Subcutaneous abdominal adipose tissue (tissue), 5 donors: Measurements from ENCODE around the gene CREBBP.

ENCODE experiments used
- H3K27ac ChIP-seq: one replicate; pipeline ENCODE4 v1.7.0; 2013; ENCODE audit warnings: low read depth, mild to moderate bottlenecking, inconsistent platforms, low read length, moderate library complexity
- H3K27me3 ChIP-seq, 5 donors: one replicate each; pipeline ENCODE4 v1.7.0; 2013; ENCODE audit warnings: low read length in 5 of 5, inconsistent platforms in 1 of 5; ENCODE audit not compliant: control insufficient read depth in 5 of 5, insufficient read depth in 4 of 5
- H3K36me3 ChIP-seq, 5 donors: one replicate each; pipeline ENCODE4 v1.7.0; 2013; ENCODE audit warnings: low read length in 5 of 5; ENCODE audit not compliant: control insufficient read depth in 5 of 5, insufficient read depth in 5 of 5
- H3K4me1 ChIP-seq, 5 donors: one replicate each; pipeline ENCODE4 v1.7.0; 2013; ENCODE audit warnings: low read length in 5 of 5, mild to moderate bottlenecking in 3 of 5, moderate library complexity in 1 of 5; ENCODE audit not compliant: control insufficient read depth in 5 of 5, insufficient read depth in 5 of 5
- H3K4me3 ChIP-seq, 5 donors: one replicate each; pipeline ENCODE4 v1.7.0; 2013; ENCODE audit warnings: low read length in 5 of 5, low read depth in 1 of 5
- H3K9ac ChIP-seq, 5 donors: one replicate each; pipeline ENCODE4 v1.7.0; 2013; ENCODE audit warnings: low read length in 5 of 5, mild to moderate bottlenecking in 4 of 5, moderate library complexity in 3 of 5
- H3K9me3 ChIP-seq, 5 donors: one replicate each; pipeline ENCODE4 v1.7.0; 2013; ENCODE audit warnings: low read length in 5 of 5; ENCODE audit not compliant: control insufficient read depth in 5 of 5
- donor health status: healthy.
- donor health status: healthy.
- donor health status: healthy.
- donor health status: healthy.
- donor health status: healthy.

CREBBP gene

GRCh38 chr16:3690980-3691720, 189.4 kb downstream of the CREBBP start:
- peak overlapping the region in 2 of 5 donors; percentile 60 to 66 for H3K9ac ChIP-seq

GRCh38 chr16:3690470-3690928, 190.0 kb downstream of the CREBBP start:
- H3K4me3 ChIP-seq, result peak overlapping the region; percentile 65 to 88 (median 68)

More at GRCh38 chr16:3690980-3691720, 189.4 kb downstream of the CREBBP start:
- H3K4me1 ChIP-seq, result peaks cover 0 to 29% (median 21%) of the 10 kb centered on the region in 5 donors
- peaks cover 0 to 22% (median 11%) of the 10 kb centered on the region in 5 donors for H3K36me3 ChIP-seq
- no peaks in the 10 kb centered on the region for H3K9me3 ChIP-seq
- no peak overlapping the region for H3K27ac ChIP-seq
- no peaks in the 10 kb centered on the region for H3K27me3 ChIP-seq
- H3K4me3 ChIP-seq, result peak overlapping the region; percentile 65 to 88 (median 68)

GRCh38 chr16:3689731-3690130, 190.8 kb downstream of the CREBBP start:
- no peaks in the 10 kb centered on the region for H3K27me3 ChIP-seq
- H3K4me1 ChIP-seq, result peaks cover 0 to 26% (median 21%) of the 10 kb centered on the region in 5 donors
- H3K27ac ChIP-seq, result no peak overlapping the region
- no peak overlapping the region for H3K9ac ChIP-seq
- H3K36me3 ChIP-seq, result peaks cover 0 to 31% (median 25%) of the 10 kb centered on the region in 5 donors
- no peak overlapping the region for H3K4me3 ChIP-seq
- H3K9me3 ChIP-seq, result no peaks in the 10 kb centered on the region

More at GRCh38 chr16:3690470-3690928, 190.0 kb downstream of the CREBBP start:
- H3K36me3 ChIP-seq, result peaks cover 0 to 28% (median 17%) of the 10 kb centered on the region in 5 donors
- peak overlapping the region in 4 of 5 donors; percentile 12 to 66 (median 56) for H3K9ac ChIP-seq
- peaks cover 0 to 26% (median 21%) of the 10 kb centered on the region in 5 donors for H3K4me1 ChIP-seq
- H3K9me3 ChIP-seq, result no peaks in the 10 kb centered on the region
- H3K27ac ChIP-seq, result no peak overlapping the region
- no peaks in the 10 kb centered on the region for H3K27me3 ChIP-seq

GRCh38 chr16:3687792-3688191, 192.7 kb downstream of the CREBBP start:
- Histone ChIP-seq H3K4me1 (peaks cover 0 to 26% (median 21%) of the 10 kb centered on the region in 5 donors), H3K9me3 (no peaks in the 10 kb centered on the region), H3K36me3 (peaks cover 0 to 34% (median 28%) of the 10 kb centered on the region in 5 donors), H3K4me3 (no peak overlapping the region), H3K27ac (no peak overlapping the region), H3K27me3 (no peaks in the 10 kb centered on the region), H3K9ac (no peak overlapping the region)

- Histone ChIP-seq H3K4me3 (no peak overlapping the region), H3K9ac (no peak overlapping the region), H3K27ac (no peak overlapping the region), H3K36me3 (peaks cover 0 to 39% (median 28%) of the 10 kb centered on the region in 5 donors), H3K9me3 (no peaks in the 10 kb centered on the region), H3K27me3 (no peaks in the 10 kb centered on the region), H3K4me1 (peaks cover 0 to 26% (median 21%) of the 10 kb centered on the region in 5 donors)
Measured at GRCh38 chr16:3687021-3687420, 193.5 kb downstream of the CREBBP start.

- Histone ChIP-seq H3K27ac (no peak overlapping the region), H3K9ac (no peak overlapping the region), H3K4me3 (no peak overlapping the region), H3K36me3 (peaks cover 0 to 62% (median 39%) of the 10 kb centered on the region in 5 donors), H3K4me1 (peaks cover 4 to 40% (median 9%) of the 10 kb centered on the region in 5 donors), H3K9me3 (no peaks in the 10 kb centered on the region), H3K27me3 (no peaks in the 10 kb centered on the region)
Measured at GRCh38 chr16:3681206-3681605, 199.3 kb downstream of the CREBBP start.

GRCh38 chr16:3677994-3678393, 202.5 kb downstream of the CREBBP start:
- Histone ChIP-seq H3K27me3 (no peaks in the 10 kb centered on the region), H3K4me3 (no peak overlapping the region), H3K4me1 (peaks cover 4 to 52% (median 9%) of the 10 kb centered on the region in 5 donors), H3K36me3 (peaks cover 0 to 73% (median 52%) of the 10 kb centered on the region in 5 donors), H3K27ac (no peak overlapping the region), H3K9me3 (no peaks in the 10 kb centered on the region), H3K9ac (no peak overlapping the region)

GRCh38 chr16:3675601-3676130, 204.8 kb downstream of the CREBBP start:
- Histone ChIP-seq H3K36me3 (peaks cover 0 to 86% (median 71%) of the 10 kb centered on the region in 5 donors), H3K4me3 (no peak overlapping the region), H3K27ac (no peak overlapping the region), H3K27me3 (no peaks in the 10 kb centered on the region), H3K4me1 (peaks cover 0 to 40% (median 2%) of the 10 kb centered on the region in 5 donors), H3K9ac (peak overlapping the region in 1 of 5 donors; percentile 30), H3K9me3 (no peaks in the 10 kb centered on the region)
